BLaER1 (cell line): ENCODE results near the gene ADGRL2.

Source experiments
- H3K27ac ChIP-seq: shearing (Covaris generic); formaldehyde crosslinking; 2 replicates; pipeline ENCODE4 v1.8.1; 2022
- H3K27me3 ChIP-seq: shearing (Covaris generic); formaldehyde crosslinking; 2 replicates; pipeline ENCODE4 v1.8.1; 2022
- H3K36me3 ChIP-seq: shearing (Covaris generic); formaldehyde crosslinking; 2 replicates; pipeline ENCODE4 v1.8.1; 2022
- H3K4me1 ChIP-seq: shearing (Covaris generic); formaldehyde crosslinking; 2 replicates; pipeline ENCODE4 v1.8.1; 2022
- H3K4me2 ChIP-seq: shearing (Covaris generic); formaldehyde crosslinking; 2 replicates; pipeline ENCODE4 v1.8.1; 2022
- H3K4me3 ChIP-seq: shearing (Covaris generic); formaldehyde crosslinking; 2 replicates; pipeline ENCODE4 v1.8.1; 2022
- H3K9ac ChIP-seq: shearing (Covaris generic); formaldehyde crosslinking; 2 replicates; pipeline ENCODE4 v1.8.1; 2022
- H3K9me3 ChIP-seq: shearing (Covaris generic); formaldehyde crosslinking; 2 replicates; pipeline ENCODE4 v1.8.1; 2022
- H4K20me1 ChIP-seq: shearing (Covaris generic); formaldehyde crosslinking; 2 replicates; pipeline ENCODE4 v1.8.1; 2022
- Cebpa-rat ChIP-seq: shearing (Covaris generic); IDR thresholded peaks from 2 replicates; pipeline ENCODE4 v1.8.1; 2022

ADGRL2 gene

GRCh38 chr1:81970416-81970815 lies 169.7 kb downstream of the ADGRL2 start:
- Histone ChIP-seq H3K4me1 (no peaks in the 10 kb centered on the region), H3K9me3 (no peaks in the 10 kb centered on the region), H3K4me2 (no peak overlapping the region), H4K20me1 (no peaks in the 10 kb centered on the region), H3K9ac (no peak overlapping the region), H3K36me3 (no peaks in the 10 kb centered on the region), H3K27ac (no peak overlapping the region), H3K27me3 (no peaks in the 10 kb centered on the region), H3K4me3 (no peak overlapping the region)
- no peak for TF ChIP-seq Cebpa-rat

GRCh38 chr1:81974222-81974841 lies 173.6 kb downstream of the ADGRL2 start:
- Histone ChIP-seq H3K27ac (no peak overlapping the region), H3K36me3 (no peaks in the 10 kb centered on the region), H3K27me3 (no peaks in the 10 kb centered on the region), H3K4me1 (no peaks in the 10 kb centered on the region), H3K9ac (no peak overlapping the region), H3K4me2 (no peak overlapping the region), H3K4me3 (no peak overlapping the region), H4K20me1 (no peaks in the 10 kb centered on the region), H3K9me3 (no peaks in the 10 kb centered on the region)
- TF ChIP-seq Cebpa-rat: no peak

- H3K27me3 ChIP-seq: no peaks in the 10 kb centered on the region
- no peak for TF ChIP-seq Cebpa-rat
- no peak overlapping the region for H3K27ac ChIP-seq
- H3K9ac ChIP-seq: no peak overlapping the region
- H3K9me3 ChIP-seq: no peaks in the 10 kb centered on the region
- H3K4me1 ChIP-seq: no peaks in the 10 kb centered on the region
- no peaks in the 10 kb centered on the region for H4K20me1 ChIP-seq
- H3K36me3 ChIP-seq: no peaks in the 10 kb centered on the region
- H3K4me2 ChIP-seq: no peak overlapping the region
- no peak overlapping the region for H3K4me3 ChIP-seq
These were observed 174.3 kb downstream of the ADGRL2 start for GRCh38 chr1:81974883-81975555.

DNA sequence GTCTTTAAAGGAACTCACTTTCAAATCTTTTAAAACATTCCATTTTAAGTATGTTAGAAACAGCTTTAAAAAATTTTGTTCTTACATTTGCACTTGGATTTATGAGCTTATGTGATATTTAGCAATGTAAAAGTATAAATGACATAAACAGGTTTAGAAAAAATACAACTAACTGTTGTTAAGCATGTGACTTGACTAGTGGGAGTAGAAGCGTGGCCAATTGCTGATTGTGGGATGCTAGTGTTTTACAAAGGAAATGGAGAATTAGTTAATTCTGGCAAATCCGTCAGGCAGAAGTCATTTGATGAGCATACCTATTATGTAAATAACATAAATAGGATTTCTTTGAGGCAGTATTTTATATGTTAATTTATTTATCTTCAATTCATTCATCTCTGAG lies 175.8 kb downstream of the ADGRL2 start:
- Histone ChIP-seq H3K4me3 (no peak overlapping the region), H3K36me3 (no peaks in the 10 kb centered on the region), H3K27ac (no peak overlapping the region), H3K4me2 (no peak overlapping the region), H4K20me1 (no peaks in the 10 kb centered on the region), H3K27me3 (no peaks in the 10 kb centered on the region), H3K9me3 (no peaks in the 10 kb centered on the region), H3K4me1 (no peaks in the 10 kb centered on the region), H3K9ac (no peak overlapping the region)
- TF ChIP-seq Cebpa-rat: no peak

DNA sequence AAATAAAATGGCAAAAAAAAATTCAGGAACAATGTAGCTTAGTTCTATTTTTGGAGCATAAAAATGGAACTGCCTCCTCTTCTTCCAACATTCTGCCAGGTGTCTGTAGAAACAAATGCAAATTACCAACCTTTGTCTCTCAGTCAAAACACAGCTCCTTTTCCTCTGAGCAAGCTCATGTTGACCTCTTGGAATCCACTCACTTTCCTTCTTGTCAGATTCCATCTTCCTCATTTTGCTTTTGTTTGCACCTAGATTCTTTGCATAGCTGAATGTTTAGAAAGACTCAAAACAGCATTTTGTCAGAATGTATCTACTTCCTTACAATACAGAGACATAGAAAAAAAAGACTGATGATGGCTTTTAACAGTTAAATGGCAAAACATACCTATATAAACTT lies 178.2 kb downstream of the ADGRL2 start:
- no peaks in the 10 kb centered on the region for H4K20me1 ChIP-seq
- no peaks in the 10 kb centered on the region for H3K36me3 ChIP-seq
- no peak for TF ChIP-seq Cebpa-rat
- H3K9ac ChIP-seq: no peak overlapping the region
- no peaks in the 10 kb centered on the region for H3K27me3 ChIP-seq
- H3K4me1 ChIP-seq: no peaks in the 10 kb centered on the region
- H3K4me3 ChIP-seq: no peak overlapping the region
- H3K27ac ChIP-seq: no peak overlapping the region
- no peaks in the 10 kb centered on the region for H3K9me3 ChIP-seq
- no peak overlapping the region for H3K4me2 ChIP-seq

DNA sequence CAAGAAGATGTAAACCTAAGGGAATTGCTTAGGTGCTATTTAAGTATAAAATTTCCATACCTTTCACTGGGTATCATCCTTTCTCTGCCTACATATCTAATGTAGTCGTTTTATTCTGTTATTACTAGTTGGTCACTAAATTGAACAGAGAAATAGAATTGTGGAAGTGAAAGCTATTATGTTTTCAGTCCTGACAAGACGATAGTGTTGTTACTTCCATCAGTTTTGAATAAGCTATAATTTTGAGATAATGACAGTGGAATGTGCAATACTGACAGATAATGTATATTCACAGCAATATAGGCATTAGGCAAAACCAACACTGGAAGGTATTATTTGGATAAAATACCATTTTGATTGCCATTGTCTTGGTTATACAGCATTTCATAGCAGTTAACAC lies 181.8 kb downstream of the ADGRL2 start:
- Histone ChIP-seq H3K27me3 (no peaks in the 10 kb centered on the region), H4K20me1 (no peaks in the 10 kb centered on the region), H3K4me3 (no peak overlapping the region), H3K27ac (no peak overlapping the region), H3K36me3 (no peaks in the 10 kb centered on the region), H3K4me1 (no peaks in the 10 kb centered on the region), H3K4me2 (no peak overlapping the region), H3K9ac (no peak overlapping the region), H3K9me3 (no peaks in the 10 kb centered on the region)
- no peak for TF ChIP-seq Cebpa-rat

DNA sequence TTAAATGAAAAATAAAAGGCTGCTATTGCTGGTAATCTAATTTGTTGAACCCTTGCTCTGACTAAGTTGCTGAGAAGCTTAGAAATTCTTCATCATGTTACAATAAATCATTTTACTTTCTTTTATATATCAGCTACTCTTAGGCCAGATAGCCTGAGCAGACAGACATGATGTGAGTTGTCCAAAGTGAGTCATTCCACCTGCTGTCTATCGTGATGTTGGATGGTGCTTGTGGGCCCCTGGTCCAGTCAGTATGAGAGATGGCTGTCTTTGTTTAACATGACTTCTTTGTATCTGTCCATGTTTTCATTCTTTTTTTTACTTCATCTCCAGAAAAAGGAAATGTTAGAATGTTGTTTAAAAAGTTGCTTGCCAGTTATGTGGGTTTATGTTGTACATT lies 188.8 kb downstream of the ADGRL2 start:
- Histone ChIP-seq H3K9me3 (no peaks in the 10 kb centered on the region), H3K9ac (no peak overlapping the region), H4K20me1 (no peaks in the 10 kb centered on the region), H3K27ac (no peak overlapping the region), H3K4me3 (no peak overlapping the region), H3K4me1 (no peaks in the 10 kb centered on the region), H3K27me3 (no peaks in the 10 kb centered on the region), H3K36me3 (no peaks in the 10 kb centered on the region), H3K4me2 (no peak overlapping the region)
- TF ChIP-seq Cebpa-rat: no peak

GRCh38 chr1:81990241-81990640 lies 189.5 kb downstream of the ADGRL2 start:
- no peak for TF ChIP-seq Cebpa-rat
- Histone ChIP-seq H3K4me2 (no peak overlapping the region), H3K9ac (no peak overlapping the region), H3K27ac (no peak overlapping the region), H3K9me3 (no peaks in the 10 kb centered on the region), H3K27me3 (no peaks in the 10 kb centered on the region), H3K4me3 (no peak overlapping the region), H3K36me3 (no peaks in the 10 kb centered on the region), H4K20me1 (no peaks in the 10 kb centered on the region), H3K4me1 (no peaks in the 10 kb centered on the region)

- TF ChIP-seq Cebpa-rat: no peak
- Histone ChIP-seq H3K4me1 (no peaks in the 10 kb centered on the region), H3K4me3 (no peak overlapping the region), H3K4me2 (no peak overlapping the region), H3K9me3 (no peaks in the 10 kb centered on the region), H4K20me1 (no peaks in the 10 kb centered on the region), H3K36me3 (no peaks in the 10 kb centered on the region), H3K27me3 (no peaks in the 10 kb centered on the region), H3K27ac (no peak overlapping the region), H3K9ac (no peak overlapping the region)
These were observed 197.4 kb downstream of the ADGRL2 start for GRCh38 chr1:81998165-81998564.

- H3K9ac ChIP-seq: no peak overlapping the region
- no peak overlapping the region for H3K4me2 ChIP-seq
- no peaks in the 10 kb centered on the region for H3K9me3 ChIP-seq
- no peaks in the 10 kb centered on the region for H3K36me3 ChIP-seq
- no peak for TF ChIP-seq Cebpa-rat
- no peak overlapping the region for H3K4me3 ChIP-seq
- H3K27ac ChIP-seq: no peak overlapping the region
- no peaks in the 10 kb centered on the region for H3K27me3 ChIP-seq
- H3K4me1 ChIP-seq: no peaks in the 10 kb centered on the region
- H4K20me1 ChIP-seq: no peaks in the 10 kb centered on the region
These were observed 198.6 kb downstream of the ADGRL2 start for GRCh38 chr1:81999364-81999763.

DNA sequence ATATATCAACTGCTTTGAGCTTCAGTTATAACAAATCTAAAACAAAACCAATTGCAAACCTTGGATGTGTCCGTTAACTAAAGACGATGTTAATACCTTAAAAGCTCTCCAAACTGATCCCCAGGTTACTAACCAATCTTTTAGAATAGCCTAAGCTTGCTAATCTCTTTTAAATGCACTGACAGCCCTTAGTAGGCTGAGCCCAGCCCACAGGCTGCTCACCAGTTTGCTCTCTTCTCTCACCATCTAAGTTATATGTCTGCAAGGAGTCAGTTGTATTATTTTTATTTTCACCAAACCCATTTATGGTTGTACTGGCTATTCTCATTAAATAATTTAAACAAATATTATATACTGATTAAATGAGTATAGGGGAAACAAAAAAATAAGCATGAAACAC lies 199.5 kb downstream of the ADGRL2 start:
- Histone ChIP-seq H3K27me3 (no peaks in the 10 kb centered on the region), H3K27ac (no peak overlapping the region)

More for the DNA sequence above, 199.5 kb downstream of the ADGRL2 start:
- H3K4me3 ChIP-seq: no peak overlapping the region
- no peaks in the 10 kb centered on the region for H3K4me1 ChIP-seq
- H3K9me3 ChIP-seq: no peaks in the 10 kb centered on the region
- no peak overlapping the region for H3K4me2 ChIP-seq
- no peaks in the 10 kb centered on the region for H4K20me1 ChIP-seq
- H3K9ac ChIP-seq: no peak overlapping the region
- no peaks in the 10 kb centered on the region for H3K36me3 ChIP-seq
- no peak for TF ChIP-seq Cebpa-rat
